ENCODE measurements around the gene LIN7C.

GRCh38 chr11:27456140-27456794, 50.3 kb downstream of the LIN7C start:
- TF ChIP-seq CTCF (IDR thresholded peaks at IDR 0.05) = no peak
- TF ChIP-seq POLR2A (IDR thresholded peaks at IDR 0.05) = no peak
